Activated CD8-positive, alpha-beta memory T cell treated with anti-CD3 and anti-CD28 coated beads for 1 hour (primary cell): ENCODE data around the gene PRM1.
A peak's percentile ranks its signal among the peaks of the same experiment; 100 is the strongest.

Source experiments
- DNase-seq, 2 donors: peaks; one replicate each; pipeline ENCODE4 v3.0.0-alpha.2; 2020; ENCODE audit warnings: low read depth in 1 of 2; ENCODE audit errors: extremely low read depth in 1 of 2

The PRM1 gene

GRCh38 chr16:11273721-11274324 lies 7.3 kb downstream of the PRM1 start:
- no peak for DNase-seq

GRCh38 chr16:11272921-11273720 lies 8.0 kb downstream of the PRM1 start, which contains the start of gene PRM3:
Gene PRM3 (minus strand): TSS chr16:11273629. CDS start chr16:11273595, 34 bp downstream.
- no peak for DNase-seq

DNA sequence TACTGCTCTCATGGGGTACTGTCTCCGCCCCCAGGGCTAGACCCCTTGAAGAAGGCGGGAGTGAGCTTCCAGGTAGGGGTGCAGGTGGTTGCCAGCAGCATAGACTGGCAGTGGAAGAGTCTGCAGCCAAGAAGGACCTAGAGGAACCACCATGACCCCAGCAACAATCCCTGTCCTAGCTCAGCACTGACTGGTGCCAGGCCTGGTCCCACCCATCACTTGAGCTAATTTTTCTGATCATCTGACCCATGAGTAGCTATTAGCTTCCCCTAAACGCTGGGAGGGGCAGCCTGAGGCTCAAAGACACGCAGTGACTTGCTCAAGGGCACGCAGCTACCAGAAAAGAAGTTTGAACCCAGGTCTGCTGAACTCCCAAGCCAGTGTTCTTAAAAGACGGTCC lies 8.6 kb downstream of the PRM1 start:
- no peak for DNase-seq

DNA sequence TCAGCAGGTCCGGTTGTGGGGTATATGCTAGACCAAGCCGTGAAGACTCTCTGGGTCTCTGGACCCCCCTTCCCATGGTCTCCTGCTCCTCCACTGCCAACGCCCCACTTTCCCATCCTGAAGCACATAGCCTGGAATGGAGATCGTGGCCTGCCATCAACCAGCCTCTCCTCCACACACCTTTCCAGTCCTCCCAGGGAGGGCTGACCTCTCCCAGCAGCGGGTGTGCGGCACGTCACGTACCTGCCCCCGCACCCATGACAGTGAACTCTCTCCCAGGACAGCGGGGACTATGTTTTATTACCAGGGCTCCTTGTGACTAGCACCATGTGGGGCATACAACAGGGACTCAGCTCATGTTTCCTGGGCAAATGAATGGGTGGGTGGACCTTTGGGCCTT lies 9.5 kb downstream of the PRM1 start:
- DNase-seq: no peak

DNA sequence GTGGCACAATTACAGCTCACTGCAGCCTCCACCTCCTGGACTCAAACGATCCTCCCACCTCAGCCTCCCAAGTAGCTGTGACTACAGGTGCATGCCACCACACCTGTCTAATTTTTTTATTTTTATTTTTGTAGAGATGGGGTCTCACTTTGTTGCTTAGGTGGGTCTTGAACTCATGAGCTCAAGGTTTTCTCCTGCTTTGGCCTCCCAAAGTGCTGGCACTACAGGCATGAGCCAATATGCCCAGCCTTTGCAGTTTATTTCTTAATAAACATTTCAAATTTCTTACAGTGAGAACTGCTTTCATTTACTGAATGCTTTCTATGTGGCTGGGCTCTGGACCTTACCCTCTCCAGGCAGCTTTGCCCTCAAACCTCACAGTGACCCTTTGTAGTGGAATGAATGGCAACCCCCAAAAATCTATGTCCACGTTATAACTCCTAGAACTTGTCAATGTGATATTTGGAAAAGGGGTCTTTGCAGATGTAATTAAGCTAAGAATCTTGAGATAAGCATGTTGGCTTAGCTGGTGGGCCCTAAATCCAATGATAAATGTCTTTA lies 10.4 kb downstream of the PRM1 start:
- DNase-seq: no peak

GRCh38 chr16:11268921-11269375 lies 12.2 kb downstream of the PRM1 start, which contains the start of gene TNP2:
Gene TNP2 (minus strand): TSS chr16:11269325. CDS start chr16:11269262, 63 bp downstream.
- no peak for DNase-seq

DNA sequence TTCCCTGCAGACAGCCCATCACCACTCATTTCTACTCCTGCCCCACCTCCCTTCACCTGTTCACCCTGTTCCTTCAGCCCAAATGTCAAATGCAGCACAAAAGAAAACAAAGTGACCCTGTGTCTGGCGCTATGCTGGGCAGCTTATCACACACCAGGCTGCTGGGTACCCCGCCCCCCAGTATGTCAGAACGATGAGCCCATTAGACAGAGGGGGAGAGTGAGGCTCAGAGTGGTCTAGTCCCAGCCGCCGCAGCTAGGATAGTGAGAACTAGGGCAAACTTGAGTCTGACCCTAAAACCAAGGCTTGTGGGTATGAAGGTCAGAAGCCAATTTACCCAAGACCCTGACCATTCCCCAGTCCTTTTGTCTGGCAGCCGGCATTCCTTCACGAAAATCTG lies 16.0 kb downstream of the PRM1 start:
- DNase-seq: no peak

DNA sequence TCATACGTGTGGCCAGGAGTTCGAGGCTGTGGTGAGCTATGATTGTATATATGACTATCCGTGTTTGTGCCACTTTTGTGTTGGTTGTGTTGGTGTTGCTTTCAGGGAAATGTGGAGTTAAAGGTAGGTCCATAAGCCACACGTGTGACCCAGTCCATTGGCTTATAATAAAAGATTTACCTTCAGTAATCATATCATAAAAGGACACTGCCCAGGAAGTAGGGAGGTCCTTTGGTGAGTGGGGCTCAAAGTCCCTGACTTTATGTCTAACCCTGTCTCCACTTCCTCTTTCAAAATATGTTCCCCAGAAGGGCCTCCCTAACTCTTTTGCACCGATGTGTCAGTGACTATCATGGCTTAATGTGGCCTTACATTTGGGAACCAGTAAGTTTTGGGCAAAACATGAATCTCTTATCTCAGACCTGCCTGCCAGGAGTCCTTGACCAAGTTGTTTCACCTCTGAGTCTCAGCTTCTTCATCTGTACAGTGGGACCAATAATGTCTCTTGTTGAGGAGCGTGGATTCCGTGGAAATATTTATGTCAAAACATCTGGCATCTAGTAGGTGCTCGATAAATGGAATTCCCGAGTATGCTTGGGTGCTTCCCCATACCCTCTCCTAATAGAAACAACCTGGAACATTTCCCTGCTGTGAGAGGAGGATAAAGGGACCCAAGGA lies 16.8 kb downstream of the PRM1 start:
- no peak for DNase-seq

GRCh38 chr16:11263737-11264136 lies 17.4 kb downstream of the PRM1 start:
- DNase-seq: no peak

DNA sequence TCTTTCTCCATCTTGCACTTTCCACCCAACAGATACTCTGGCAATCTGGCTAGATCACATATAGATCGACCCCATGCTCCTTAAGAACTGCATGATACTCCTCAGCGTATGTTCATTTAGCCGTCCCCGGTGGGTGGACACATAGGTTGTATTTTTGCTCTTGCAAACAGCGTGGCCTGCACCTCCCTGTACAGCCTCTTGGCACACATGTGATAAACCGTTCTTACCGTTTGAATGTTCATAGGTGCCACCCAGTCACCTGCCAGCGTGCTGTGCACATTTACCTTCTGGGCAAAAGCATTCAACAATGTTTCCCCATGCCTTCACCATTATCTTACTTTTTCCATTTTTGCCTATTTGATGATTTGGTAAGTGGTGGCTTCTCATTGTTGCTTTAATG lies 18.2 kb downstream of the PRM1 start:
- no peak for DNase-seq

DNA sequence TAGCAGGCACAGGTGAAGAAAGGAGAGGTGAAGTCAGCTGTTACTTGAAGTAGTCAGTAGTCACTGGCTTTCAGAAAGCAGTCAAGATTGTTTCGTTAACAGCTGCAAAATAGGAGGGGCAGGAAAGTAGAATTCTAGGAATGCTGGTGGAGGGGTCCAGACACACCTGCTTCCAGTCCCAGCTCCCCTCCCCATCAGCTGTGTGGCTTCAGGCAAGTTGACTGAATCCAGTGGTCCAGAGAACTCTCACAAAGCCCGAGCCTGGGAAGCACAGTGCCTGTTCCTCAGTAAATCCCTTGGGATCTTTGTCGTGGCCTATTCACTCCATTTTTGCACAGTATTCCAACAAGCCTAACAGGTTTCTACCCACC lies 20.5 kb downstream of the PRM1 start:
- DNase-seq: no peak

- no peak for DNase-seq
Measured at GRCh38 chr16:11259655-11260595, 21.2 kb downstream of the PRM1 start.

- DNase-seq: no peak
Measured at GRCh38 chr16:11258553-11259492, 22.3 kb downstream of the PRM1 start.

DNA sequence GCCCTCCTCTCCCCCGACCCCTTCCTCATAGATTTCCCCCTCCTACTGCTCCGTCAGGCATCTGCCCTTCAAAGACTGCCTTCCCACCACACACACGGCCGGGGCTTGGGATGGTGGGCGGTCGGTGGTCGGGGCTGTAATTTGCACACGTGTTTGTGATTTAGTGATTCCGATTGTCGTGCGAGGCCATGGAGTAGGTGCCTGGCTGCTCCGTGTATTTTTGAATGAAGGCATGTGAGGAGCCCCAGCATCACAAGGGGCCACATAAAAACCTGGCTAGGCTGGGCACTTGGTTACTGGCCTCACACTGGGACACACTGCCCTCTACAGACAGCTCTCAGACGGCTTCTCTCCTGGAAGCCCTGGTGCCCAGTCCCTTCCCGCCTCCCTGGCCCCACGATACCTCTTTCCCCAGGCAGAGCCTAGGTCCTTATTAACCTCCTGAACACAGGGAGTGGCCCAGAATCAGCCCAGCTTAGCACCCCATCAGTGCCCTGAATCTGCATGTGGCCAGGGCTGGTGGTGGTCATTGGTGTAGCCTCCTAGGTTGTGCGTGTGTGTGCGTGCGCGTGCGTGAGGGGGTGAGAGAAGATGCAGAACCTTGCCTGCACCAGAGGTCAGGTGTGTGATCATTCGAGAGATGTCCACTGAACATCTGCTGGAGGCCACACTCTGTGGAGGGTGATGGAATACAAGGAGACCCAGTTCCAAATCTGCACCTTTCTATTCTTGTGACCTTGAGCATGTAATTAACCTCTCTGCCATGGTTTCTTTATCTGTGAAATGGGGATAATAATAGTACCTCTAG lies 23.8 kb downstream of the PRM1 start:
- DNase-seq: no peak

- no peak for DNase-seq
Measured at GRCh38 chr16:11256661-11257130, 24.4 kb downstream of the PRM1 start.

GRCh38 chr16:11255737-11256660 lies 25.1 kb downstream of the PRM1 start, which contains the start of gene SOCS1:
Gene SOCS1 (minus strand): TSS chr16:11256204. CDS start chr16:11255478, 726 bp downstream.
- DNase-seq: peak; percentile 58 to 84
